NB4 (cell line): Measurements from ENCODE around the gene TFPI.

ENCODE experiments used
- MAX ChIP-seq: IDR thresholded peaks from 2 replicates; pipeline ENCODE4 v1.6.1; 2011; ENCODE audit warnings: low read depth, low read length
- POLR2A ChIP-seq: IDR thresholded peaks from 2 replicates; pipeline ENCODE4 v1.6.1; 2011; ENCODE audit warnings: mild to moderate bottlenecking; ENCODE audit not compliant: insufficient read length; ENCODE audit errors: extremely low read depth
- TF ChIP-seq, protein P1 (sequence below): IDR thresholded peaks from one replicate; pipeline ENCODE4 v1.5.1; 2012; ENCODE audit warnings: low read depth, low read length

GRCh38 chr2:187459256-187459655 is 95.0 kb downstream of the TFPI start:
- TF ChIP-seq, protein P1, sequence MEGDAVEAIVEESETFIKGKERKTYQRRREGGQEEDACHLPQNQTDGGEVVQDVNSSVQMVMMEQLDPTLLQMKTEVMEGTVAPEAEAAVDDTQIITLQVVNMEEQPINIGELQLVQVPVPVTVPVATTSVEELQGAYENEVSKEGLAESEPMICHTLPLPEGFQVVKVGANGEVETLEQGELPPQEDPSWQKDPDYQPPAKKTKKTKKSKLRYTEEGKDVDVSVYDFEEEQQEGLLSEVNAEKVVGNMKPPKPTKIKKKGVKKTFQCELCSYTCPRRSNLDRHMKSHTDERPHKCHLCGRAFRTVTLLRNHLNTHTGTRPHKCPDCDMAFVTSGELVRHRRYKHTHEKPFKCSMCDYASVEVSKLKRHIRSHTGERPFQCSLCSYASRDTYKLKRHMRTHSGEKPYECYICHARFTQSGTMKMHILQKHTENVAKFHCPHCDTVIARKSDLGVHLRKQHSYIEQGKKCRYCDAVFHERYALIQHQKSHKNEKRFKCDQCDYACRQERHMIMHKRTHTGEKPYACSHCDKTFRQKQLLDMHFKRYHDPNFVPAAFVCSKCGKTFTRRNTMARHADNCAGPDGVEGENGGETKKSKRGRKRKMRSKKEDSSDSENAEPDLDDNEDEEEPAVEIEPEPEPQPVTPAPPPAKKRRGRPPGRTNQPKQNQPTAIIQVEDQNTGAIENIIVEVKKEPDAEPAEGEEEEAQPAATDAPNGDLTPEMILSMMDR = no peak
- TF ChIP-seq POLR2A (no peak), MAX (no peak)
